Lower leg skin (tissue), 4 donors: ENCODE measurements around the gene SYTL2. TPM values are rescaled to one million over a fixed set of nuclear protein-coding genes. Genes with fewer than 3 reads are reported as not detected.
"Not testable (repeated sequence)": the region's sequence is repeated elsewhere in the genome, so short reads cannot be mapped to it uniquely, and the experiment has no call there.

Experiments used
- DNase-seq, 2 donors: peaks; one replicate each; pipeline ENCODE4 v3.0.0-alpha.2; 2019; ENCODE audit warnings: low spot score in 2 of 2
- H3K4me3 ChIP-seq: fragments of 200-600 bp; sonication (generic); 2 replicates; pipeline ENCODE4 v1.5.1; 2017; ENCODE audit warnings: mild to moderate bottlenecking, low read depth; ENCODE audit not compliant: poor library complexity, severe bottlenecking
- POLR2A ChIP-seq, 2 donors: fragments of 450-650 bp; IDR thresholded peaks; one replicate each; pipeline ENCODE4 v1.6.1; 2016 to 2017; ENCODE audit warnings: antibody characterized with exemption in 2 of 2, mild to moderate bottlenecking in 1 of 2, moderate library complexity in 1 of 2
- whole genome bisulfite sequencing, 2 donors: methylation state at CpG; one replicate each; pipeline ENCODE4 v1.1.5; 2018; 5-methylcytosine and 5-hydroxymethylcytosine counted together
- intact Hi-C: fragments of 100-400 bp; cut with DNase I; formaldehyde crosslinking; loops from one replicate; pipeline ENCODE4 v1.15.0; 2023; ENCODE audit warnings: low total_unique reads
- total RNA-seq, 4 donors: library from RNA; depleted of rRNA; stranded (reverse); fragments of >200 nt; gene quantifications; one replicate each; pipeline ENCODE4 v1.1.0, GENCODE V29; 2016
- TF ChIP-seq, protein P1 (sequence below), 3 donors: fragments of 450-650 bp; IDR thresholded peaks; one replicate each; pipeline ENCODE4 v1.5.1; 2016; ENCODE audit warnings: antibody characterized with exemption in 3 of 3, mild to moderate bottlenecking in 3 of 3, moderate library complexity in 2 of 3

Gene SYTL2
- total RNA-seq, 4 donors from 2014 or later = 4.2 to 13.2 (median 8.9) TPM

DNA sequence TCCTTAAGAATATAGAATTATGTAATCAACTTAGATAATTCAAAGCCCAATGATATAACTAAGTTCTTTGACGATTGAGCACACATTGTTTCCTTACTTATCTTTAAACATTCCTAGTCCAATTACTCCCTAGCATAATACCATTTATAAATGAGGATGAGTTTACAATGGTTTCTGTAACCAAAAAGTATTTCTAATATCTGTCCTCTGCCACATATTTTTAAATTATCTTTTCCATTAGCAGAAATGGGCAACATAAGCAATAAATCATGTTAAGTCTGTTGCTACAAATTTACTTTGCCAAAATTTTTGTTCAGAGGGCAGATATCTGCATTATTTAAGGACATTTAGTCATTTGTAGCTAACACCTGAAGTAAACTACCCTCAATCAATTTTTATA lies 152.8 kb downstream of the SYTL2 start:
- intact Hi-C loops = no loop called here
- H3K4me3 ChIP-seq = no peak overlapping the region
- 31 to 37% methylated on average over 1 of the region's 1 CpG for WGBS, 2 donors
- no peak for TF ChIP-seq POLR2A (IDR thresholded peaks at IDR 0.05)
- TF ChIP-seq, protein P1, sequence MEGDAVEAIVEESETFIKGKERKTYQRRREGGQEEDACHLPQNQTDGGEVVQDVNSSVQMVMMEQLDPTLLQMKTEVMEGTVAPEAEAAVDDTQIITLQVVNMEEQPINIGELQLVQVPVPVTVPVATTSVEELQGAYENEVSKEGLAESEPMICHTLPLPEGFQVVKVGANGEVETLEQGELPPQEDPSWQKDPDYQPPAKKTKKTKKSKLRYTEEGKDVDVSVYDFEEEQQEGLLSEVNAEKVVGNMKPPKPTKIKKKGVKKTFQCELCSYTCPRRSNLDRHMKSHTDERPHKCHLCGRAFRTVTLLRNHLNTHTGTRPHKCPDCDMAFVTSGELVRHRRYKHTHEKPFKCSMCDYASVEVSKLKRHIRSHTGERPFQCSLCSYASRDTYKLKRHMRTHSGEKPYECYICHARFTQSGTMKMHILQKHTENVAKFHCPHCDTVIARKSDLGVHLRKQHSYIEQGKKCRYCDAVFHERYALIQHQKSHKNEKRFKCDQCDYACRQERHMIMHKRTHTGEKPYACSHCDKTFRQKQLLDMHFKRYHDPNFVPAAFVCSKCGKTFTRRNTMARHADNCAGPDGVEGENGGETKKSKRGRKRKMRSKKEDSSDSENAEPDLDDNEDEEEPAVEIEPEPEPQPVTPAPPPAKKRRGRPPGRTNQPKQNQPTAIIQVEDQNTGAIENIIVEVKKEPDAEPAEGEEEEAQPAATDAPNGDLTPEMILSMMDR (IDR thresholded peaks at IDR 0.05) = no peak
- DNase-seq = no peak

DNA sequence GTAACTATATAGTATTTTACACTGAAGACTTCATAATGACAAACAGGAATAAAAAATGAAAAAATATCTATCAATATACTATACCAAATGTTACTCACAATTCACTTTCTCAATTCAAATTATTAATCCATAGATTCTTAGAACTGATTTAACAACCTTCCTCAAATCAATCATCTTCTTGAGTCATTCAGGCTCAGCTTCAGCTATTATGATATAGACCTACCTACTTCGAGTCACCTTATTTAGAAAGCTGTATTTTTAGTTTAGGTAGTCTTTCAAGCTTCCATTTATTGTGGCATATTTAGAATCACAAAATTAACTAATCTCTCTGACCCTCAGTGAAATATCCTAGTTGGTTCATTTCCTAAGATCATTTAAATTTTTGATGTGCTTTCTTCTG lies 154.2 kb downstream of the SYTL2 start:
- 88 to 95% methylated on average over 1 of the region's 1 CpG for WGBS, 2 donors
- no peak for DNase-seq
- intact Hi-C loops = no loop called here
- no peak overlapping the region for H3K4me3 ChIP-seq
- TF ChIP-seq POLR2A (IDR thresholded peaks at IDR 0.05) = no peak
- TF ChIP-seq, protein P1 (IDR thresholded peaks at IDR 0.05) = no peak

DNA sequence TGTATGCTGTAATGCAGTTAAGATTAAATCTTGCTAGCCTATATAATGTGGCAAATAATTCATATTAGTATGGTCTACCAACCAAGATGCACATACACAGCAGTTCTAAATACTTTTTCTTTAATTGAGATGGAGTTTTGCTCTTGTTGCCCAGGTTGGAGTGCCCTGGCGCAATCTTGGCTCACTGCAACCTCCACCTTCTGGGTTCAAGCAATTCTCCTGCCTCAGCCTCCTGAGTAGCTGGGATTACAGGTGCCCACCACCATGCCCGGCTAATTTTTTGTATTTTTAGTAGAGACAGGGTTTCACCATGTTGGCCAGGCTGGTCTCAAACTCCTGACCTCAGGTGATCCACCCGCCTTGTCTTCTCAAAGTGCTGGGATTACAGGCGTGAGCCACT lies 156.6 kb downstream of the SYTL2 start:
- not testable (repeated sequence) for H3K4me3 ChIP-seq, DNase-seq

DNA sequence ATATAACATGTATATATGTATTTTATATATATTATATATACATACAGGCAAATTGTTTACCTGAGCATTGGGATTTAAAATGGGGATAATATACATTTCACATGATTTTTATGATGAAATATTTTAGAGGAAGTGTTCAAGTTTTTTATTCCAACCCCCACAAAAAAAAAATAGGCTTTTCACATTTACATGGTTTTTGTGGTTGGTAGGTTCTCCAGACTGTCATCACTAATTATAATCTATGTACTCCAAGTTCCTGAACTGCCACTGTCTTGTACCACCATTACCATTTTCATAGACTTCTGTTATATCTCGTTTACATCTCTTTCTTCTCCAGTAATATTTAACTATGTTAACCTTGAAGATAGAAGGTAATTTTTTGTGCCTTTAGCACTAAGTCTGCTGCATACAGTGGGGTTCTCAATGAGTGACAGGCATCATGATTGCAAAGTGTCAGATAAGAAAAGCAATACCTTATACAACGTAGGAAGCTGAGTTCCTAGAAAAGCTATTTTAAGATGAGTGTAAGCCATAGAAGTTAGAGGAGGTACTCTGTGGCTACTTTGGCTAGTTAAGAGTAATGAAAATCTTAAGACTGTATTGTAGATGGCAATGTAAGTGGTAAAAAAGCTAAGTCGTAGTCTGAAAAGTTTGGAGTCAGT lies 158.0 kb downstream of the SYTL2 start:
- no peak overlapping the region for H3K4me3 ChIP-seq
- TF ChIP-seq POLR2A (IDR thresholded peaks at IDR 0.05) = no peak
- TF ChIP-seq, protein P1 (IDR thresholded peaks at IDR 0.05) = no peak
- 61 to 66% methylated on average over 3 of the region's 3 CpGs for WGBS, 2 donors
- intact Hi-C loops = no loop called here
- no peak for DNase-seq

More for the DNA sequence above, 156.6 kb downstream of the SYTL2 start:
- intact Hi-C loops = not testable (repeated sequence)
- WGBS, 2 donors = 94 to 97% methylated on average over 4 of the region's 4 CpGs

DNA sequence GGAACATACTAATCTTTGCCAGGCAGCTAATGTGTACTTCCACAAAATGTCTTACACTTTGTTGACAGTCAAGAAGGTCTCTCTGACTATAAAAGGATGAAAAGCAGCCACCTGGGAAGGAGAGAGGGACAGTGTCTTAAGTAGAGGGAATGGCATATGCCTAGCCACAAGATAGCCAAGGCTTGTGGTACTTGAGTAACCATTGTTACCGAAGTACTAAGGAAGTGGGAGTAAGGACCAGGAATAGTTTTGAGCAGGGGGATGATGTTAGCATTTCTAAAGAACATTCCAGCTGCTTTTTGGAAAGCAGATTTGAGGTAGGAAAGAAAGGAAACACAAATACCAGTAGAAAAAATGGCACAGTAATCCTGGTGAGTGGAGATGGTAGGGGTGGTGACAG lies 159.8 kb downstream of the SYTL2 start:
- 86 to 92% methylated on average over 1 of the region's 1 CpG for WGBS, 2 donors

DNA sequence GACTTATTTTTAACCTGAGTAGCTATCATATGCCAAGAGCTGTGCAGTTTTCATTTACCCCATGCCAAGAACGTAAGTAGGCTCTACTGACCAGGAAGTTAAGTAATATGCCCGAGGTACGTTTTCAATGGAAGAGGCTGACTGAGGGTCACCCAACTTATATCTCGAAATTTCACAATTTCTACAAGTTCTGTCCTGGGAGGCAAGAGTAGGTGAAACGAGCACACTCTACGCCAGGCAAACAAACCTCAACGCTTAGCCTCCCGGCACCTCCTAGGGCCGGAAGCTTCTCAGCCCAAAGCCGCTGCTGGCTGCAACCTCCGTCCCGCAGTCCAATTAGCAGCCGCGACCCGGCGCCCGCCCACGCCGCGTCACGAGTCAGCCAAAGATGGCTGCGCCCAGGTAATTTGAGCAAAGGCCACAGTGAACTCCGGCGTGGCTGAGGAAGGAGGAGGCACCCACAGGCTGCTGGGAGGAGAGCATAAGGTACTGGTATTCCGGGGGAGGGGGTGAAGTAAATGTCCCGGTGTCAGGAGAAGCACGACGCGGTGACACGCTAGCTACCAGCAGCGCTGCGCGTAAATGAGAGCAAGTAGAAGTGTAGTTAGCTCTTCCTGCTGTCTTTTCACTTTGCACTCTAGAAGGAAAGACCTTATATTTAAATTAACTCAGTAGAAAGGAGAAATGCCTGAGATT lies 163.2 kb downstream of the SYTL2 start, which contains the start of gene TMEM126A:
TSS of gene TMEM126A (plus strand) at position 364 of the 696 bp plus-strand sequence. CDS start 2,289 bp downstream, outside the sequence.
- peak within 1 kb of the TSS; percentile 48 for H3K4me3 ChIP-seq
- DNase-seq = peak; percentile 88 to 97
- 0 to 1% methylated on average over 33 of the region's 33 CpGs for WGBS, 2 donors
- no peak for TF ChIP-seq POLR2A (IDR thresholded peaks at IDR 0.05)
- TF ChIP-seq, protein P1 (IDR thresholded peaks at IDR 0.05) = no peak
- intact Hi-C loops = no loop called here

More for the DNA sequence above, 159.8 kb downstream of the SYTL2 start:
- intact Hi-C loops = no loop called here
- no peak for TF ChIP-seq POLR2A (IDR thresholded peaks at IDR 0.05)
- TF ChIP-seq, protein P1 (IDR thresholded peaks at IDR 0.05) = no peak
- no peak for DNase-seq
- no peak overlapping the region for H3K4me3 ChIP-seq
